NCI-H345 (cell line): ENCODE data around the gene SMIM26.

Experiments
- DNase-seq: peaks from one replicate; lab custom pipeline; 2025; lab: John Stamatoyannopoulos, UW

Gene SMIM26

GRCh38 chr20:18585134-18585533 is 17.9 kb downstream of the SMIM26 start:
- peak; percentile 31 for DNase-seq

- peak; percentile 95 for DNase-seq
Observed at GRCh38 chr20:18587665-18588573, 20.7 kb downstream of the SMIM26 start, which contains the start of gene DTD1. Gene DTD1 (plus strand): TSS chr20:18588054. CDS start chr20:18588073, 19 bp downstream.

GRCh38 chr20:18588574-18588933 is 21.3 kb downstream of the SMIM26 start:
- DNase-seq = peak; percentile 69

- no peak for DNase-seq
Observed at GRCh38 chr20:18589941-18590674, 22.9 kb downstream of the SMIM26 start.

DNA sequence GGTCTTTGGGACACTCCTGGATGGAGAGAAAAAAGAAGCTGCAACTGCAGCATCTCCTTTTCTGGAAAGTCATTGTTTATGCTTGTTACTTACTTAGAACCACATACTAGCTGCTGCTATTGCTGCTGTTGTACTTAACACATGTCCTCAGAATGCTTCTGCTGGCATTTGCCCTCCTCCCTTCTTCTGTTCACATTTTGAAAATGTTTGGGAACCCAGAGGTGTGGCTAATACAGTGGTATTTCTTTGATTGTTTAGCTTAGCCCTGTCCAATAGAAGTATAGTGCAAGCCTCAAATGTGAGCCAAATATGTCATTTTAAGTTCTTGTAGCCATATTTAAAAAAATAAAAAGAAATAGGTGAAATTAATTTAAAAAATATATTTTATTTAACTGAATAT is 29.0 kb downstream of the SMIM26 start:
- DNase-seq = no peak

- no peak for DNase-seq
Observed at GRCh38 chr20:18609741-18610140, 42.5 kb downstream of the SMIM26 start.

- DNase-seq = peak; percentile 44
Observed at GRCh38 chr20:18611492-18611891, 44.3 kb downstream of the SMIM26 start.

DNA sequence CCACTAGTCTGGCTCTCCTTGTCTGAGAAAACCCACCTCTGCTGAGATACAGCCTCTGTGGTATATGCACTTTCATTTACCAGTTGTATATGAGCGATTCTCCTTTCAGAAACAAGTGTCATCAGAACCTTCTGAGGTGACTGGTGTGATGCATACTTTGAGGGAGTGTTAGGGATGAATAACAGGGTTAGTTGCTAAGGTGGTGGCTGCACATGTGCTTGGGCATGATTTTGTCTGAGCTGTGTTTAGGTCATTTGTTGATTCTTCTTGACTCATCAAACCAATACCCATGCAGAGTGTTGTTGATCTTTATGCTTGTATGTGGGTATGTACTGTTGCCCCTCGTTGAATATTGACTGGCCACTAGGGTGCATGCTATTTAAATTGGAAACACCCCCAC is 46.3 kb downstream of the SMIM26 start:
- DNase-seq = no peak

GRCh38 chr20:18614244-18614643 is 47.0 kb downstream of the SMIM26 start:
- DNase-seq = no peak

DNA sequence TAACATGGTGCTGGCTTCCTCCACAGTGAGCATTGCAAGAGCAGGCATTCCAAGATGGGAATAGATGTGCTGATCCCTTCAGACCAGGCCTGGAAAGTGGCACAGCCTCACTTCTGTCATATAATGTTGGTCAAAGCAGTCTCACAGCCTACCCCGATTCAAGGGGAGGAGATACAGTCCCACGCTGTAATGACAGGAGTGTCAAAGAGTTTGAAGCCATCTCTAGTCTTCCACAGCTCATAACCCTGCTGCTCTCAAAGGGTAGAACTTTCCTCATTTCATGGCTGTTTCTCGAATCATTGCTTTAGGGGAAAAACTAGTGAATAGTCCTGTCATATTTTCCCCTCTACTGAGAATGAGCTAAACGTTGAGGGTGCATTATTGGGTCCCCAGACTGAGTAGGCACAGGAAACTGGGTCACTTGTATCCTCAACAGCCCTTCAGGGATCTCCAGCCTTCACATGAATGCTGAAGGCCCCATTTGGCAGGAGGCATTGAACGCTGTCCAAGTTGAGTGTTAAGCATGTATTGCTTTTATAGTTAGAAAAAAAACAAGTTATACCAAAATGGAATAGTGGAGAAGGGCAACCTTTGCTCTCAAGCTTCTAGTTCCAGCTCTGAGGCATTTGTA is 47.9 kb downstream of the SMIM26 start:
- no peak for DNase-seq
